ENCODE data around the gene SETBP1. TPM values are rescaled to one million over a fixed set of nuclear protein-coding genes. Genes with fewer than 3 reads are reported as not detected.

Gene SETBP1
- total and polyA plus RNA-seq, 8 donors = 1.4 to 66.5 (median 20.1) TPM

DNA sequence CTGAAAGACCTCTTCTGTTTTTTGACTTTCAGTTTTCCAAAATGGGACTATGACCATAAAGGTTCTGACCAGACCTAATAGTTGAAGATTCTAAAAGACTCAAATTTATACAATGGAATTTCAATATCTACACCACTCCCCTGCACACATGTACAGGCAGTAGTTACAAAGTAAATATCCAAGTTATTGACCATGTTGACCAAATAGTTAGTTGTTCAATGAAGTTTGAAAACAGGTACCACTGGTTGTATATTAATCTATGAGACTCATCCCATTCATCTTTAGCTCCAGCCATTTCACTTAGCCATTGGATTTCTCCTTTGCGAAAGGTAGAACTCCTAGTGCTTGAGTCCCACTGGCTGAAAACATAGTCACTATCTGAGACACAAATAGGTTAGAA lies 277.4 kb downstream of the SETBP1 start:
- no peak overlapping the region for H3K4me3 ChIP-seq
- peaks cover 0 to 13% (median 3%) of the 10 kb centered on the region in 4 donors for H3K4me1 ChIP-seq
- H3K9me3 ChIP-seq = no peaks in the 10 kb centered on the region
- DNase-seq = no peak
- intact Hi-C loops (cut with DNase I; ENCODE audit: low total_unique reads) = no loop called here
- TF ChIP-seq POLR2AphosphoS5 (IDR thresholded peaks at IDR 0.05) (no peak), POLR2A (IDR thresholded peaks at IDR 0.05) (no peak), EP300 (IDR thresholded peaks at IDR 0.05) (no peak), CTCF (IDR thresholded peaks at IDR 0.05) (no peak)
- no peak overlapping the region for H3K27ac ChIP-seq
- 93 to 100% (median 96%) methylated on average over 1 of the region's 1 CpG for WGBS, 5 donors
- peaks cover 0 to 19% (median 7%) of the 10 kb centered on the region in 4 donors for H3K36me3 ChIP-seq
- no peaks in the 10 kb centered on the region for H3K27me3 ChIP-seq

DNA sequence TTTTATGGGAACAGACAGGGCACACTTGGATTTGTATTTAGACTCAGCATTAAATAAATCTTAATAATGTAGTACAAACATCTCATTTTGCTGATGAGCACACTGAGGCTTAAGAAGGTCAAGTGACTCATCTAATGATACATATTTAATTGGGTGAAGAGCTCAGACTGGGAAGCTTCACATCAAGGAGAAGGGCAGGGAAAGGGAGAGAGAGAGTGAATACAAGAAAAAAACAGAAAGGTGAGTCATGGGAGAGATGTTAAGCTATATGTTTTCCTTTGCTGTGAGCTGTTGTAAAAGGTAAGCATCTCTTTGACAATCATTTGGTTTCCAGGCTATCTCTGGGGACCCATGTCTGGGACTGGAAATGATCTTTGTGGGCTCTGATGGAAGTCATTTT lies 277.8 kb downstream of the SETBP1 start:
- intact Hi-C loops (cut with DNase I; ENCODE audit: low total_unique reads) = no loop called here
- H3K36me3 ChIP-seq = peaks cover 0 to 15% (median 3%) of the 10 kb centered on the region in 4 donors

DNA sequence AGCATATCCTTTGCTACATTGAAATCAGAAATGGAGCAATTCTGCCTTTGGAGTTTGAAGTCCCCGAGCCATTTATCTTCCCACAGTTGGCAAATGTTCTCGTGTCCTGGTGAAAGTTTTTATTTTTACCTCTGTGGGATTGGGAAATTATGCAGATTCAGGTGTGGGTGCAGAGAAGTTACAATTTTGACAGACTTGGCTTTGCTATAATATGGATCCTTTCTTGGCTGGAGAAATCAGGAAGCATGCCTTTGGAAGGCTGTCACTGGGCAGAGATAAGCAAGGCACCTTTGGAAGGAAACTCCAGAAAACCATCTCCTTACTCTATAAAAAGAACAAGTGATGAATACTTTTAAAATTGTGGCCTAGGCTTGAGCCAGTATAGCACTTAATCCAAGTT lies 278.3 kb downstream of the SETBP1 start:
- Histone ChIP-seq H3K27ac (no peak overlapping the region), H3K27me3 (no peaks in the 10 kb centered on the region), H3K36me3 (peaks cover 0 to 9% (median 0%) of the 10 kb centered on the region in 4 donors), H3K9me3 (no peaks in the 10 kb centered on the region), H3K4me3 (no peak overlapping the region), H3K4me1 (peaks cover 0 to 13% (median 3%) of the 10 kb centered on the region in 4 donors)
- 78 to 93% (median 90%) methylated on average over 2 of the region's 2 CpGs for WGBS, 5 donors
- no peak for TF ChIP-seq POLR2A (IDR thresholded peaks at IDR 0.05)
- no peak for TF ChIP-seq CTCF (IDR thresholded peaks at IDR 0.05)
- DNase-seq = no peak
- intact Hi-C loops (cut with DNase I; ENCODE audit: low total_unique reads) = no loop called here

More for the DNA sequence above, 277.8 kb downstream of the SETBP1 start:
- Histone ChIP-seq H3K4me1 (peaks cover 0 to 13% (median 3%) of the 10 kb centered on the region in 4 donors), H3K4me3 (no peak overlapping the region), H3K9me3 (no peaks in the 10 kb centered on the region), H3K27ac (no peak overlapping the region), H3K27me3 (no peaks in the 10 kb centered on the region)
- TF ChIP-seq POLR2AphosphoS5 (IDR thresholded peaks at IDR 0.05) (no peak), CTCF (IDR thresholded peaks at IDR 0.05) (no peak), EP300 (IDR thresholded peaks at IDR 0.05) (no peak), POLR2A (IDR thresholded peaks at IDR 0.05) (no peak)
- no peak for DNase-seq

DNA sequence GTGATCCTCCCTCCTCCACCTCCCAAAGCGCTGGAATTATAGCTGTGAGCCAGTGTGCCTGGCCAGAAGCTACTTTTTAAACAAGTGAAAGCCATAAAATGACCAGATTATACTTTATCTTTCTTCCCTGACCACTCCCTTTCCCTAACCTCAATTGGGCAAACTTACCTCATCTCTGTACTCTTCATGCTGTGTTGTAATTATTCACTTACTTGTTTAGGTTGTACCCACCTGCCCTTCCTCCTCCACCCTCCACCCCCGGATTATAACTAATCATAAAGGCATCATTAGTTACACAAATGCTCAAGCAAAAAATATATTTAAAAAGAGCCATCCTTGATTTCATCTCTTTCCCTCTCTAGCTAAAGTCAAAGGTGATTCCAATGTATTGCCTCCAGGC lies 279.9 kb downstream of the SETBP1 start:
- DNase-seq = no peak
- Histone ChIP-seq H3K36me3 (no peaks in the 10 kb centered on the region), H3K9me3 (no peaks in the 10 kb centered on the region), H3K27ac (no peak overlapping the region), H3K27me3 (no peaks in the 10 kb centered on the region), H3K4me1 (peaks cover 0 to 13% (median 3%) of the 10 kb centered on the region in 4 donors), H3K4me3 (no peak overlapping the region)
- 80 to 90% (median 86%) methylated on average over 2 of the region's 2 CpGs for WGBS, 5 donors
- intact Hi-C loops (cut with DNase I; ENCODE audit: low total_unique reads) = no loop called here
- TF ChIP-seq POLR2AphosphoS5 (IDR thresholded peaks at IDR 0.05) (no peak), EP300 (IDR thresholded peaks at IDR 0.05) (no peak), CTCF (IDR thresholded peaks at IDR 0.05) (no peak), POLR2A (IDR thresholded peaks at IDR 0.05) (no peak)

All from stomach (tissue), 9 donors.